IMR-90 (cell line): Measurements from ENCODE around the gene SMG1.

ENCODE experiments used
- CTCF ChIP-seq: conservative IDR thresholded peaks from 2 replicates; pipeline ENCODE4 v1.5.1; 2012; ENCODE audit warnings: mild to moderate bottlenecking, low read depth, low read length, improper control_type of control experiment
- MAFK ChIP-seq: IDR thresholded peaks from 2 replicates; pipeline ENCODE4 v1.6.1; 2012; ENCODE audit warnings: low read depth, low read length, improper control_type of control experiment
- MXI1 ChIP-seq: IDR thresholded peaks from 2 replicates; pipeline ENCODE4 v1.6.1; 2012; ENCODE audit warnings: low read depth, mild to moderate bottlenecking, low read length, moderate library complexity, borderline replicate concordance
- POLR2A ChIP-seq: IDR thresholded peaks from 2 replicates; pipeline ENCODE4 v1.6.1; 2012; ENCODE audit warnings: mild to moderate bottlenecking, low read depth, low read length

DNA sequence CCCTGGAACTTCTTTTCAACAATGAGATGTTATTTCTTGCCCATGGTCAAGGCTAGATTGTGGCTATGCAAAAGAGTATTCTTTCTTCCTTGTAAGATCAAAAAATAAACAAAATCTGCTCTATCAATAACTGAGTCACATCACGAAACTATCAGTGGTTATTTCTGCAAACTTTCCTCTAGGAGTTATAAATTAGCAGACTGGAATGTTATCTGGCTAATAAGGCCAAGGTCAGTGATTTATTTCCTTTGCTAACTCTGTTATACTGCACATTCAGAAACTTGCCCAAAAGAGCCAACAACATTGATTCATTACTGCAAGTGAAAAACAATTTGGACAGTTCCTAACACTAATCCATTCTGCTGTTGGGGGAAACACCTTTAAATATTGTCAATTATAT is 129.8 kb downstream of the SMG1 start:
- TF ChIP-seq CTCF, result no peak
- no peak for TF ChIP-seq POLR2A
- no peak for TF ChIP-seq MAFK
- no peak for TF ChIP-seq MXI1
